WI38 (cell line): ENCODE data around the gene ETF1.
A peak's percentile ranks its signal among the peaks of the same experiment; 100 is the strongest.

Experiments used
- H3K4me3 ChIP-seq: 2 replicates; pipeline ENCODE4 v1.5.1; 2011; ENCODE audit warnings: low read depth, mild to moderate bottlenecking, control low read depth, low read length
- TF ChIP-seq, protein P1 (sequence below): IDR thresholded peaks from 2 replicates; pipeline ENCODE4 v1.5.1; 2012; ENCODE audit warnings: low read depth, mild to moderate bottlenecking, control low read depth, low read length

Gene ETF1

DNA sequence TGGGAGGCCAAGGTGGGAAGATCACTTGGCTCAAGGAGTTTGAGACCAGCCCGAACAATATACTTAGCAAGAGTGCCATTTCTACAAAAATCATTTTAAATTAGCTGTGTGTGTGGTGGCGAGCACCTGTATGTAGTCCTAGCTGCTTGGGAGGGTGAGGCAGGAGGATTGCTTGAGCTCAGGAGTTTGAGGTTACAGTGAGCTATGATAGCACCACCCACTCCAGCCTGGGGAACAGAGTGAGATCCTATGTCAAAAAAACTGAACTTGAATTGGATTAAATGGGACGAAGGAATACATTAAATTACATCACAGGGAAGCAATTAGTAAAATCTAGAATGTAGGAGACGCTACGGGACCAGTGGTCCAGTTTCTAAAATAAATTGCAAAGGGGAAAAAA, 6.4 kb upstream of the ETF1 start:
- TF ChIP-seq, protein P1, sequence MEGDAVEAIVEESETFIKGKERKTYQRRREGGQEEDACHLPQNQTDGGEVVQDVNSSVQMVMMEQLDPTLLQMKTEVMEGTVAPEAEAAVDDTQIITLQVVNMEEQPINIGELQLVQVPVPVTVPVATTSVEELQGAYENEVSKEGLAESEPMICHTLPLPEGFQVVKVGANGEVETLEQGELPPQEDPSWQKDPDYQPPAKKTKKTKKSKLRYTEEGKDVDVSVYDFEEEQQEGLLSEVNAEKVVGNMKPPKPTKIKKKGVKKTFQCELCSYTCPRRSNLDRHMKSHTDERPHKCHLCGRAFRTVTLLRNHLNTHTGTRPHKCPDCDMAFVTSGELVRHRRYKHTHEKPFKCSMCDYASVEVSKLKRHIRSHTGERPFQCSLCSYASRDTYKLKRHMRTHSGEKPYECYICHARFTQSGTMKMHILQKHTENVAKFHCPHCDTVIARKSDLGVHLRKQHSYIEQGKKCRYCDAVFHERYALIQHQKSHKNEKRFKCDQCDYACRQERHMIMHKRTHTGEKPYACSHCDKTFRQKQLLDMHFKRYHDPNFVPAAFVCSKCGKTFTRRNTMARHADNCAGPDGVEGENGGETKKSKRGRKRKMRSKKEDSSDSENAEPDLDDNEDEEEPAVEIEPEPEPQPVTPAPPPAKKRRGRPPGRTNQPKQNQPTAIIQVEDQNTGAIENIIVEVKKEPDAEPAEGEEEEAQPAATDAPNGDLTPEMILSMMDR = no peak
- no peak overlapping the region for H3K4me3 ChIP-seq

DNA sequence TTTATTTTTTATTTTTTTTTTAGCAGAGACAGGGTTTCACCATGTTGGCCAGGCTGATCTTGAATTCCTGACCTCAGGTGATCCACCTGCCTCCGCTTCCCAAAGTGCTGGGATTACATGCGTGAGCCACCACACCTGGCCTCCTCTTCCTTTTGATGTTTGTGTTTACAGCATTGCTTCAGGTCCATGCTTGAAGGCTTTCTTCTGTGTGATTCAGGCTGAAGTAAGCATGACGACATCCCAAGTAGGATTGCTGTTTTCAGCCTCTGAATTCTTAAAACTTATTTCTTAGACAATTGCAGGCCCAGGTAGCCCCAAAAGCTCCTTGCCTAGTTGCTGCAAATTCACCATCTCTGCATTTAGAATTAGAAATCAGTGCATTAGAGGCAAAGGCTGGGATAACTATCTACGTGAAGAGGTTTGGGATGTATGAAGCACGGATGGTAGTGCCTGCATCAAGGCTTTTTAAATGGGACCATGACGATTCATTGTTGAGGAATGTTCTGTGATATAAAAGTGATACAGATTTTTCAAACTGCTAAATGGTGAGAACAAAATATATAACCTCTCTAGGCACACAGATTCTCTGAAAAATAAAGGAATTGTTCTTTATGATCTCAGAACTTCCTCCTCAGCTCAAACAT, 3.0 kb upstream of the ETF1 start:
- H3K4me3 ChIP-seq = no peak overlapping the region
- TF ChIP-seq, protein P1 = no peak

DNA sequence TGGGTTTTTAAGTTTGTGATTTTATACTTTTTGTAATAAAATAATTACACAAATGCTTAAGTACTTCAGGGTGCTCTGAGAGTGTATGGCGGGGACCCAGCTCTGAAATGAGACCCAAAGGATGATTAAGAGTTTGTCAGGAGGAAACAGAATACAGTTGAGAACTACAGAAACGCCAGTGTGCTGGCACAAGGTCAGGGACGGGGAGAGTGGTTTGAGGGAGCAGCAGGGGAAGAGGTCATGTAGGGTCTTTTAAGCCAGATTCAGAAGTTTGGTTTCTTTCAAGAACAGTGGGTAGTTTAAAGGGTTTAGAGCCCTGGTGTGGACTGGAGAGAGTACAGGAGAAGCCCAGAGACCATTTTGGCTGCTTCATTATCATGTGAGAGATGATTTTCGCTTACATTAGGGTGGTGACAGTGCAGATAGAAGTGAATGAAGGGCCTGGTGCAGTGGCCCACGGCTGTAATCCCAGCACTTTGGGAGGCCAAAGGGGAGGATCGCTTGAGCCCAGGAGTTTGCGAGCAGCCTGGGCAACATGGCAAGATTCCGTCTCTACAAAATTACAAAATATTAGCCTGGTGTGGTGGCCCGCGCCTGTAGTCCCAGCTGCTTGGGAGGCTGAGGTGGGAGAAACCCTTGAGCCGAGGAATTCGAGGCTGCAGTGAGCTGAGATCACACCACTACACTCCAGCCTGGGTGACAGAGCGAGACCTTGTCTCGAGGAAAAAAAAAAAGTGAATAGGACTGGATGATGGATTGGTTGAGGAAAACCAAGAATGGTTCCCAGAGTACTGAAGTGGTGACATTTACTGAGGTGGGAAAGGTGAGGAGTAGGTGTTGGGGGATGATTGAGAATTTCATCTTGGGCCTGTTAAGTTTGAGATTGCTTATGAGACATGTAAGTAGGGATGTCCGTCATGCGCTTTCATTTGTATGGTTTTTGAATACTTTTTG, 1.4 kb upstream of the ETF1 start:
- TF ChIP-seq, protein P1 = no peak
- peak overlapping the region; percentile 98 for H3K4me3 ChIP-seq

DNA sequence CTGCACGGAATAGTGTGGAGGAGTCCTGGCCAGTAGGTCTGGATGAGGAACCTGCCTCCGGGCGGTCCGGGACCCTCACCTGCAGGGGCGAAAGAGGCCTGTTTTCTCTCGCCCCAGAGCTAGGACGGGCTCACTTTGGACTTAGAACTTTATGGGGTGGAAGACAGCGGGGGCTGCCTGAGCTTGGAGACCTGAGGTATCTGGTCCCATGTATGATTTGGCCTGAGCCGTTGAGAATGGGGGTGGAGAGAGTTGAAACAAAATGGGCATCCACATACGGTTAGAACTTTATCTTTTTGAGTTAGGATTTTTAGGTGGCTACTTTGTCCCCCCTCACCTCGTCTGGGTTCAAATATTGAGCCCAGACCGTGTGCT, 681 bp upstream of the ETF1 start:
- peak overlapping the region; percentile 98 for H3K4me3 ChIP-seq
- TF ChIP-seq, protein P1 = no peak

DNA sequence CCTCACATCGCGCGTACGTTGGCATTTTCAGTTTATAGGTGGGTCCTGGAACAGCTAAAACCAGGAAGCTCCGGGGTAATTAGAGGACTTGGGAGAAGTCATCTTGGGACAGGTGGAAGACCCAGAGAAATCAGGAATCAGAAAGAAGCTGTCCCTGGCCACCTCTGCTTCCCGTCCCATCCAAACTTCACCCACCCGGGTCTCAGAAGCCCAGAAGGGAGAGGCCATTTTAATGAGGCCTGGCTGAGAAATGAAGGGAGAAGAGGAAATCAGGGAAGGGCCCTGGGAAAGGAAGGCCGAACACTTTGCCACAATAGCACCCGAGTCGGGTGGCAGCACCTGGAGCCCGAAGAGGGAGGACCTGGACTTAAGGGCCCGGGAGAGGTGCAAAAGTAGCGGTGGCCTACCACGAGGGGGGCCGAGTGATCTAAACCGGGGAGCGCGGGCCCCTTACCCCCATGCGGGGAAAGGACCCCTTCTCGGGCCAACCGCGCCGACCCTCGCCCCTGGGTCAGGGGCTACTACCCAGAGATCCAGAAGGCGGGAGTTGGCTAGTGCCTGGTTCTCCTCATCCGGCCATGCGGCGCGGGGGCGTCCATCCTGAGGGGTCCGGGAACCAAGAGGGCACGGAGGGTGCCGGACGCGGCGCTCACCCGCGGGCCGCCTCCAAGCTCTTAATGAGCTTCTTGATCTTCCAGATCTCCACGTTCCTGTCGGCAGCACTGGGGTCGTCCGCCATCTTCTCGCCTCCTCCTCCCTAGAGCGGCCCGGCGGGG, 668 bp downstream of the ETF1 start:
- TF ChIP-seq, protein P1 = no peak

DNA sequence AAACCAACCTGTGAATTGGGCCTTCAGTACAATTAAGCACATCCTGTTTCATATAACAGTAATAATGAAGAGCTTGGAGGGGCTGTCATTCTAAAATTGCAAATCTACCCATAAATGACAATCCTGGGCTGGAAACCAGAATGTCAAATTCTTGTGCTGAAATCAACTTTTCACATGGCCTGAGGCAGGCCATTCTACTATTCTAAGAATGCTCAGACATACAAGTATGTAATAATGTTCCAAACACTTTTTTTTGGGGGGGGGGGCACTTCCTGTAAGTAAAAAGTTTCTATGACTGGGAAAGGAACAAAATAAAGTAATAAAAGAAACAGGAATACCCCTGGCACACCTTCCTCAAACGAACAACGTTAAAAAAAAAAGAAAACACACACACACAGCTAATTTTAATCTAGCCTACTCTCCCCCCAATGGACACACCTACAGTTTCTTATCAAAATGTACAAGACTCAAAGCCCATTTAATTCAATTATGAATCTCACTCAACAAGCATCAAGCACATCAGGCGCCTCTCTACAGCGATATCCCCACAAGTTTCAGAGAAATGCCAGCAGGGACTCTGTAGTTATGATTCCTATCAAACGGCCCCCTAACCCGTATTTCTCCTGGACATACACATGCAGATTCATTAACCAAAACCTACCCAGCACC, 1.4 kb downstream of the ETF1 start:
- peak overlapping the region; percentile 98 for H3K4me3 ChIP-seq
- TF ChIP-seq, protein P1 = no peak

More for the DNA sequence above, 668 bp downstream of the ETF1 start:
- H3K4me3 ChIP-seq = peak overlapping the region; percentile 98
